GM23248 (cell line): ENCODE data around the gene RUNX1. TPM values are rescaled to one million over a fixed set of nuclear protein-coding genes. Genes with fewer than 3 reads are reported as not detected.
A peak's percentile ranks its signal among the peaks of the same experiment; 100 is the strongest.

Source experiments
- DNase-seq: peaks from one replicate; pipeline ENCODE4 v3.0.0-alpha.2; 2015
- H2AFZ ChIP-seq: fragments of 200-600 bp; sonication (generic); 2 replicates; pipeline ENCODE4 v1.6.1; 2016; ENCODE audit warnings: antibody characterized with exemption
- H3F3A ChIP-seq: fragments of 200-600 bp; sonication (generic); 2 replicates; pipeline ENCODE4 v1.6.1; 2016; ENCODE audit warnings: mild to moderate bottlenecking, antibody characterized with exemption, mixed run types; ENCODE audit not compliant: insufficient read depth
- H3K27ac ChIP-seq: fragments of 200-600 bp; sonication (generic); 2 replicates; pipeline ENCODE4 v1.5.1; 2016; ENCODE audit warnings: mild to moderate bottlenecking
- H3K27me3 ChIP-seq: fragments of 200-600 bp; sonication (generic); replicated peaks from 2 replicates; pipeline ENCODE4 v1.6.1; 2016; ENCODE audit warnings: mild to moderate bottlenecking; ENCODE audit not compliant: insufficient read depth
- H3K36me3 ChIP-seq: fragments of 200-600 bp; sonication (generic); 2 replicates; pipeline ENCODE4 v1.6.1; 2016; ENCODE audit warnings: low read depth, mild to moderate bottlenecking
- H3K4me1 ChIP-seq: fragments of 200-600 bp; sonication (generic); 2 replicates; pipeline ENCODE4 v1.6.1; 2016; ENCODE audit warnings: mild to moderate bottlenecking; ENCODE audit not compliant: insufficient read depth
- H3K4me2 ChIP-seq: fragments of 200-600 bp; sonication (generic); one replicate; pipeline ENCODE4 v1.6.1; 2016; ENCODE audit warnings: mild to moderate bottlenecking; ENCODE audit not compliant: unreplicated experiment
- H3K4me3 ChIP-seq: fragments of 200-600 bp; sonication (generic); 2 replicates; pipeline ENCODE4 v1.5.1; 2016; ENCODE audit warnings: mild to moderate bottlenecking
- H3K79me2 ChIP-seq: fragments of 200-600 bp; sonication (generic); 2 replicates; pipeline ENCODE4 v1.6.1; 2016; ENCODE audit warnings: mild to moderate bottlenecking; ENCODE audit not compliant: insufficient read depth
- H3K9ac ChIP-seq: fragments of 200-600 bp; sonication (generic); 2 replicates; pipeline ENCODE4 v1.6.1; 2016; ENCODE audit warnings: mild to moderate bottlenecking
- H3K9me2 ChIP-seq: fragments of 200-600 bp; sonication (generic); 2 replicates; pipeline ENCODE4 v1.6.1; 2016; ENCODE audit warnings: mixed run types, mild to moderate bottlenecking, moderate library complexity; ENCODE audit not compliant: insufficient read depth
- H3K9me3 ChIP-seq: fragments of 200-600 bp; sonication (generic); one replicate; pipeline ENCODE4 v1.6.1; 2017; ENCODE audit warnings: low read depth
- H4K20me1 ChIP-seq: fragments of 200-600 bp; sonication (generic); 2 replicates; pipeline ENCODE4 v1.6.0; 2016; ENCODE audit not compliant: insufficient read depth
- EZH2 ChIP-seq: fragments of 200-600 bp; sonication (generic); IDR thresholded peaks from 2 replicates; pipeline ENCODE4 v1.6.1; 2018; ENCODE audit warnings: antibody characterized with exemption, mild to moderate bottlenecking; ENCODE audit not compliant: insufficient read depth, poor library complexity, severe bottlenecking
- EZH2phosphoT487 ChIP-seq: fragments of 200-600 bp; sonication (generic); IDR thresholded peaks from 2 replicates; pipeline ENCODE4 v1.6.1; 2018; ENCODE audit warnings: antibody characterized with exemption, moderate library complexity, mild to moderate bottlenecking, low read depth; ENCODE audit not compliant: insufficient read depth
- WGBS, 2 experiments: methylation state at CpG; one replicate each; pipeline ENCODE4 v1.1.6; 2015 to 2017; ENCODE audit warnings: low lambda C conversion rate in 2 of 2, low coverage in 1 of 2; ENCODE audit errors: missing lambda C conversion rate in 2 of 2; 5-methylcytosine and 5-hydroxymethylcytosine counted together
- in situ Hi-C: fragments of 300-500 bp; cut with MboI; formaldehyde crosslinking; loops from 2 replicates; pipeline ENCODE4 v1.15.0; 2020
- polyA plus RNA-seq: library from polyadenylated mRNA; unstranded; fragments of >200 nt; fragmentation: Nextera tagmentation; extraction: Ambion mirVana; gene quantifications from 2 replicates; pipeline ENCODE4 v1.2.1, GENCODE V29; 2016
- total RNA-seq: library from RNA; depleted of rRNA; stranded (reverse); fragments of >200 nt; shearing (Covaris generic); gene quantifications from 2 replicates; pipeline ENCODE4 v1.2.3, GENCODE V29; 2014

Gene RUNX1
- total and polyA plus RNA-seq, 2 experiments from 2014 or later = 21.3 to 32.6 TPM

GRCh38 chr21:34881839-34882371 lies 167.2 kb downstream of the RUNX1 start:
- 1 to 2% methylated on average over 4 of the region's 4 CpGs for WGBS, 2 experiments
- Histone ChIP-seq H3K4me2 (peak overlapping the region; percentile 99), H2AFZ (no peak overlapping the region), H3K9me2 (no peaks in the 10 kb centered on the region), H3F3A (peaks cover 85% of the 10 kb centered on the region), H3K4me1 (peaks cover 61% of the 10 kb centered on the region), H4K20me1 (no peaks in the 10 kb centered on the region), H3K4me3 (peak overlapping the region; percentile 97), H3K27ac (peak overlapping the region; percentile 99), H3K9me3 (no peaks in the 10 kb centered on the region), H3K27me3 (no peaks in the 10 kb centered on the region), H3K9ac (peak overlapping the region; percentile 100), H3K36me3 (peaks cover 75% of the 10 kb centered on the region), H3K79me2 (peaks cover 100% of the 10 kb centered on the region)
- TF ChIP-seq EZH2 (no peak), EZH2phosphoT487 (no peak)
- peak; percentile 86 for DNase-seq
- in situ Hi-C loops = loop anchor here (10.0 to 25.0 kb wide), 5 partner anchors 330 to 1055 kb away; no protein-coding TSS in a partner anchor

- H2AFZ ChIP-seq = no peak overlapping the region
- peaks cover 61% of the 10 kb centered on the region for H3K4me1 ChIP-seq
- peak overlapping the region; percentile 99 for H3K4me2 ChIP-seq
- H3K79me2 ChIP-seq = peaks cover 100% of the 10 kb centered on the region
- H4K20me1 ChIP-seq = peaks cover 2% of the 10 kb centered on the region; the same call in 1 of the 2 replicates
- H3K9me2 ChIP-seq = no peaks in the 10 kb centered on the region
- H3K27me3 ChIP-seq = no peaks in the 10 kb centered on the region
- TF ChIP-seq EZH2 (no peak), EZH2phosphoT487 (no peak)
- 16 to 18% methylated on average over 3 of the region's 3 CpGs for WGBS, 2 experiments
- H3F3A ChIP-seq = peaks cover 90% of the 10 kb centered on the region
- H3K27ac ChIP-seq = peak overlapping the region; percentile 99
- DNase-seq = peak; percentile 65
- H3K4me3 ChIP-seq = peak overlapping the region; percentile 97
- H3K36me3 ChIP-seq = peaks cover 79% of the 10 kb centered on the region
- H3K9me3 ChIP-seq = no peaks in the 10 kb centered on the region
- in situ Hi-C loops = loop anchor here (10.0 to 25.0 kb wide), 5 partner anchors 331 to 1056 kb away; no protein-coding TSS in a partner anchor
- peak overlapping the region; percentile 100 for H3K9ac ChIP-seq
Measured at GRCh38 chr21:34881421-34881820, 167.7 kb downstream of the RUNX1 start.

GRCh38 chr21:34880401-34880800 lies 168.7 kb downstream of the RUNX1 start:
- 96 to 98% methylated on average over 7 of the region's 7 CpGs for WGBS, 2 experiments
- in situ Hi-C loops = loop anchor here (10.0 to 25.0 kb wide), 5 partner anchors 332 to 1057 kb away; no protein-coding TSS in a partner anchor
- H3K9ac ChIP-seq = peak overlapping the region; percentile 100
- peaks cover 84% of the 10 kb centered on the region for H3K36me3 ChIP-seq
- H3K4me3 ChIP-seq = peak overlapping the region; percentile 97
- peaks cover 96% of the 10 kb centered on the region for H3F3A ChIP-seq
- peak overlapping the region; percentile 99 for H3K4me2 ChIP-seq
- H2AFZ ChIP-seq = no peak overlapping the region
- H3K27ac ChIP-seq = peak overlapping the region; percentile 99
- H3K27me3 ChIP-seq = no peaks in the 10 kb centered on the region
- peaks cover 100% of the 10 kb centered on the region for H3K79me2 ChIP-seq
- no peak for DNase-seq
- TF ChIP-seq EZH2 = no peak
- TF ChIP-seq EZH2phosphoT487 = no peak
- H3K4me1 ChIP-seq = peaks cover 67% of the 10 kb centered on the region
- no peaks in the 10 kb centered on the region for H3K9me3 ChIP-seq
- no peaks in the 10 kb centered on the region for H3K9me2 ChIP-seq
- H4K20me1 ChIP-seq = peaks cover 5% of the 10 kb centered on the region; the same call in 1 of the 2 replicates

GRCh38 chr21:34878940-34879339 lies 170.2 kb downstream of the RUNX1 start:
- peaks cover 100% of the 10 kb centered on the region for H3K79me2 ChIP-seq
- peak overlapping the region; percentile 97 for H3K4me3 ChIP-seq
- H4K20me1 ChIP-seq = peaks cover 5% of the 10 kb centered on the region; the same call in 1 of the 2 replicates
- in situ Hi-C loops = loop anchor here (25.0 kb wide), 4 partner anchors 333 to 1058 kb away; no protein-coding TSS in a partner anchor
- peak overlapping the region; percentile 100; the same call in 1 of the 2 replicates for H3K9ac ChIP-seq
- peaks cover 83% of the 10 kb centered on the region for H3K36me3 ChIP-seq
- TF ChIP-seq EZH2phosphoT487 (no peak), EZH2 (no peak)
- H2AFZ ChIP-seq = no peak overlapping the region
- no peaks in the 10 kb centered on the region for H3K27me3 ChIP-seq
- no peaks in the 10 kb centered on the region for H3K9me3 ChIP-seq
- H3K27ac ChIP-seq = peak overlapping the region; percentile 99
- H3K9me2 ChIP-seq = no peaks in the 10 kb centered on the region
- DNase-seq = peak; percentile 63
- H3K4me1 ChIP-seq = peaks cover 76% of the 10 kb centered on the region
- H3K4me2 ChIP-seq = peak overlapping the region; percentile 99
- 33 to 39% methylated on average over 2 of the region's 2 CpGs for WGBS, 2 experiments
- H3F3A ChIP-seq = peaks cover 90% of the 10 kb centered on the region
